Measurements from ENCODE around the gene TOGARAM2.
A peak's percentile ranks its signal among the peaks of the same experiment; 100 is the strongest.

Gene TOGARAM2

DNA sequence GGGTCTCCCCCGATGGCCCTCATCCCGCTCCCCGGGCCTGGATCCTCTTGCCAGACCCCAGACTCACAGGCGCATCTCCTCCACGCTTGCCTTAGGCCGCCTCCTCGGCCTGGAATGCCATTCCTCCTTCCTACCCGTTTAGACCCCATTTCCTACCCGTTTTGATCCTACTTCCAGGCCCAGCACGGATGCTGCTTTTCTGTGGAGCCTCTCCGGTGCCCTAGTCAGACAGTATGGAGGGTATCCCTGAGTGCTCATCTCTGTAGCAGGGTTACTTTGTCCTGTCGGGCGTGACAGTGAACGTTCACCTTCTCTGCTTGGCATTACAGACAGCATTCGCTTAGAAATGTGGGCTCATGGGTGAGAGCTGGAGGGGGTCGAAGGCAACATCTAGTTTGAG lies 9.3 kb downstream of the TOGARAM2 start:
- TF ChIP-seq, protein P1, sequence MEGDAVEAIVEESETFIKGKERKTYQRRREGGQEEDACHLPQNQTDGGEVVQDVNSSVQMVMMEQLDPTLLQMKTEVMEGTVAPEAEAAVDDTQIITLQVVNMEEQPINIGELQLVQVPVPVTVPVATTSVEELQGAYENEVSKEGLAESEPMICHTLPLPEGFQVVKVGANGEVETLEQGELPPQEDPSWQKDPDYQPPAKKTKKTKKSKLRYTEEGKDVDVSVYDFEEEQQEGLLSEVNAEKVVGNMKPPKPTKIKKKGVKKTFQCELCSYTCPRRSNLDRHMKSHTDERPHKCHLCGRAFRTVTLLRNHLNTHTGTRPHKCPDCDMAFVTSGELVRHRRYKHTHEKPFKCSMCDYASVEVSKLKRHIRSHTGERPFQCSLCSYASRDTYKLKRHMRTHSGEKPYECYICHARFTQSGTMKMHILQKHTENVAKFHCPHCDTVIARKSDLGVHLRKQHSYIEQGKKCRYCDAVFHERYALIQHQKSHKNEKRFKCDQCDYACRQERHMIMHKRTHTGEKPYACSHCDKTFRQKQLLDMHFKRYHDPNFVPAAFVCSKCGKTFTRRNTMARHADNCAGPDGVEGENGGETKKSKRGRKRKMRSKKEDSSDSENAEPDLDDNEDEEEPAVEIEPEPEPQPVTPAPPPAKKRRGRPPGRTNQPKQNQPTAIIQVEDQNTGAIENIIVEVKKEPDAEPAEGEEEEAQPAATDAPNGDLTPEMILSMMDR (conservative IDR thresholded peaks at IDR 0.05; ENCODE audit: low read depth, low read length): no peak
- DNase-seq (ENCODE audit: low read depth): no peak
- H3K4me3 ChIP-seq (ENCODE audit: low read depth, low read length): no peak overlapping the region

DNA sequence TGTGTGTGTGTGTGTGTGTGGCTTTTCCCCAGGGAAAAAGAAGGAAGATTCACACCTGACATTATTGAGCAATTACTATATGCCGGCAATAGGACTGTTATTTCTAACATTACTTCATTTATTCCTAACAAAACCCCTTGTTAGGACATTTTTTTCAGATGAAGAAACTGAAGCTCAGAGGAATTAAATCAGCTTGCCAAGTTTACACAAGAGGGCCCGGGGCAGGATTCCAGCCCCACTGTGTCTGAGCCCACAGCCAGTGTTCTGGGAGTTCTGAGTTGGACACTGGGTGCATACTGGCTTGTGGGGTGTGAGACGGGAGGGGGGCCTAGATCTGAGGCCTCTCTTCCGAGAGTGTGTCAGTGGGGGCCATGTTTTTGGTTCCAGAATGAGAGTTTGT lies 9.9 kb downstream of the TOGARAM2 start:
- peak; percentile 90 for DNase-seq (ENCODE audit: low read depth)
- TF ChIP-seq, protein P1 (conservative IDR thresholded peaks at IDR 0.05; ENCODE audit: low read depth, low read length): no peak

DNA sequence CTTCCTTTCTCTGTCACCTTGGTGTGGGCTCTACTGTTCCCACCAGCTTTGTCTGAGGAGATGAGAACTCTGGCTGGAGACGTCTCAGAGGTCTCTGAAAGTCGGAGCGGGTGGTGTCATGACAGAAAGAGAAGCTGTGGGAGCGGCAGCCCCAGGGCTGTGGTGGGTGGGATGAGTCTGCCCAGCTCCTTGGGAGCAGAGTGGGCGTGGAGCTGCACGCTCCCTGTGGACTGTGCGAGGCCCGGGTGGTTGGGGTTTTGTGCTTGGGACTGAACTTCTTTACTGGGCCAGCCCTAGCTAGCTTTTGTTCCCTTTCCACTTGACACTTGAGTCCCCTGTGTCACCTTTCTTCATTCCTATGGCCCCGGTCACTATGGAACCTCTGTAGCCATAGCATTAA lies 10.4 kb downstream of the TOGARAM2 start:
- no peak overlapping the region for H3K4me3 ChIP-seq (ENCODE audit: low read depth, low read length)
- TF ChIP-seq, protein P1 (conservative IDR thresholded peaks at IDR 0.05; ENCODE audit: low read depth, low read length): no peak
- no peak for DNase-seq (ENCODE audit: low read depth)

More for the DNA sequence above, 9.9 kb downstream of the TOGARAM2 start:
- H3K4me3 ChIP-seq (ENCODE audit: low read depth, low read length): no peak overlapping the region

DNA sequence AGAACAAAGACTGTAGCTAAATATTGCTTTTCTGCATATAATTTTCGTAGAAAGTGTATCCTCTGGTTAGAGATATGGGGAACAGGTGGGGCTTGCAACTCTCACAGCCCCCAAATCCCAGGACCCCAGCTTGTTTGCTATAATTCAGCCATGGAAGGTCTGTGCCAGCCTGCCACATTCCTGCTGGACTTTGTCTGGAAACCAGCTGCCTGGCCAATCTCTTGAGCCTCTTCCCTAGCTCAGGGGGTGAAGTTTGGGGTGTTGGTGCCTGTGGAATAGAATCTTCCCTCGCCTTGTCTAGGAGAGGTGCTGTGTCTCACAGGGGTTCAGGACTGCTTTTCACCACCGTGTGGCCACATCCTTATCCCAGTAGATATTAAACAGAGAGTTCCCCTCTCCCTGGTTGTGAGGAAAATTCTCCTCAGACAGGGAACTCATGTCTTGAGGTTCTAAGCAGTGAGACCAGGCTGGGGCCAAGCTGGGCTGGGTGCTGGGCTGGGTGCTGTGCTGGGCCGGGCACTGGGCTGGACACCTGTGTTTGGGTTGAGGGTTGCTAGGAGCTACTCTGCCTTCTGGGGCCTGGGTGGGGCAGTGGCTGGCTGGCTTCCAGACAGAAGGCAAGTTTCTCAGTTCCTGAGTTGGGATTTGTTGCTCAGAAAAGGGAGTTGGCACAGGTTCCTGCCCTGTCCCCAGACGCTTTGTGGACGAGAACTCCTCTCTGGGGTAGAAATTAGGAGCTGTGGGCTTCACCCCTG lies 12.3 kb downstream of the TOGARAM2 start:
- TF ChIP-seq, protein P1 (conservative IDR thresholded peaks at IDR 0.05; ENCODE audit: low read depth, low read length): no peak
- H3K4me3 ChIP-seq (ENCODE audit: low read depth, low read length): no peak overlapping the region
- DNase-seq (ENCODE audit: low read depth): no peak

DNA sequence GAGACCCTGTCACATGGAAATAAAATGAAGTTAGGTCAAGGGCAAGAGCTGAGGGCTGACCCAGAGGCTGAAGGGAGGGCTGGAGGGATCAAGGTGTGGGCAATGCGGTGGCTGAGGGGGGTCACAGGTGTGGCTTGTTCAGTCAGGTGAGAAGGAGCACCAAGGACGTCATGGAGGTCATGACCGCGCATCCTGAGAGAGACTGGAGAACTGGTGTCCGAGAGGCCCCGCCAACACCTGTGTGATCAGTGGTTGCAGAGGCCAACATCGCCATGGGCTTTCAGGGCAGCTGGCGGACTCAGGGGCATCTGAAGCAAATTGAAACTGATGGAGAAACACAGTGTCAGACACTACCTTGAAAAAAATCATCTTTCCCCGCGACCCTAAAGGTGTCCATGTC lies 13.0 kb downstream of the TOGARAM2 start:
- H3K4me3 ChIP-seq (ENCODE audit: low read depth, low read length): no peak overlapping the region
- no peak for DNase-seq (ENCODE audit: low read depth)
- TF ChIP-seq, protein P1 (conservative IDR thresholded peaks at IDR 0.05; ENCODE audit: low read depth, low read length): no peak

DNA sequence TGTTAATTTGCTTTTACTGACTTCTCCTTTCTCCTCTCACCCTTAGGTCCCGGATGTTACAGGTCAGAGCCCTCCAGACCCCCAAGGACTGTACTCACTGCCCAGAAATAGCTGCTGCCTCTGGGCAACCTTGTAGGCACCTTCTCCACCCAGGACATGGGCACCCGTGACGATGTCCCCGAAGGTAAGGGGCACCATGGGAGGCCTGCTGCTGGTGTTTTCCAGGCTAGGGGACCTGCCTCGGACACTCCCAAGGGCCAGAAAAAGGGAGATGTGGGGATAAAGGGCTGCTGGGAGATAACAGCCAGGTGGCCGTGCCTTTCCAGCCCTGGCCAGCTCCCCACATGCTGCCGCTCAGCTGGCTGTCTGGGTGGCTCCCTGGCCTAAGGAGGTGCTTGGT lies 13.6 kb downstream of the TOGARAM2 start:
- H3K4me3 ChIP-seq (ENCODE audit: low read depth, low read length): no peak overlapping the region
- DNase-seq (ENCODE audit: low read depth): no peak
- TF ChIP-seq, protein P1 (conservative IDR thresholded peaks at IDR 0.05; ENCODE audit: low read depth, low read length): no peak

Measured in choroid plexus epithelial cell (primary cell).